HEK293 (cell line): ENCODE data around the gene CTSA.

Source experiments
- CTCF ChIA-PET: fragments of 350-600 bp; formaldehyde crosslinking; extraction: SDS; loops from one replicate; lab custom pipeline; 2021; ENCODE audit warnings: antibody characterized with exemption; lab: Yijun Ruan, JAX
- POLR2A ChIA-PET: fragments of 300-600 bp; formaldehyde crosslinking; extraction: SDS; loops from one replicate; lab custom pipeline; 2020; ENCODE audit warnings: antibody characterized with exemption, inconsistent platforms; lab: Yijun Ruan, JAX
- H3K27ac ChIP-seq: fragments of 200-500 bp; sonication (Bioruptor generic); 2 replicates; pipeline ENCODE4 v1.5.1; 2014; ENCODE audit warnings: low read depth, low read length, control low read depth, inconsistent platforms; ENCODE audit errors: extremely low read depth
- H3K36me3 ChIP-seq, 2 experiments: fragments of 200-500 bp in 1 of 2; sonication (Bioruptor generic) in 1 of 2; 1 replicate in 1 of 2; 2 replicates in 1 of 2; pipeline ENCODE4 v1.5.1; 2014 to 2017; ENCODE audit warnings: inconsistent platforms in 2 of 2, low read length in 2 of 2; ENCODE audit not compliant: control insufficient read depth in 2 of 2, insufficient read depth in 1 of 2
- H3K4me1 ChIP-seq: fragments of 200-500 bp; sonication (Bioruptor generic); 2 replicates; pipeline ENCODE4 v1.5.1; 2014; ENCODE audit warnings: mild to moderate bottlenecking, low read length, inconsistent platforms; ENCODE audit not compliant: control insufficient read depth, insufficient read depth
- H3K4me3 ChIP-seq: 2 replicates; pipeline ENCODE4 v1.5.1; 2011; ENCODE audit warnings: low read depth, mild to moderate bottlenecking, control low read depth, low read length, moderate library complexity
- H3K9me3 ChIP-seq: fragments of 200-500 bp; sonication (Bioruptor generic); 2 replicates; pipeline ENCODE4 v1.5.1; 2014; ENCODE audit warnings: low read depth, low read length, inconsistent platforms; ENCODE audit not compliant: control insufficient read depth, insufficient read depth
- BCL11B ChIP-seq: fragments of 450-650 bp; formaldehyde crosslinking; IDR thresholded peaks from 2 replicates; pipeline ENCODE4 v1.5.1; 2016; ENCODE audit warnings: low read depth, missing biosample characterization, missing genetic modification characterization
- GLIS2 ChIP-seq: fragments of 450-650 bp; formaldehyde crosslinking; IDR thresholded peaks from 2 replicates; pipeline ENCODE4 v1.5.1; 2016; ENCODE audit warnings: missing biosample characterization, missing genetic modification characterization
- KLF16 ChIP-seq: fragments of 450-650 bp; formaldehyde crosslinking; IDR thresholded peaks from 2 replicates; pipeline ENCODE4 v1.5.1; 2017; ENCODE audit warnings: missing biosample characterization, missing genetic modification characterization
- ZBTB1 ChIP-seq: fragments of 450-650 bp; formaldehyde crosslinking; IDR thresholded peaks from 2 replicates; pipeline ENCODE4 v1.5.1; 2016; ENCODE audit warnings: missing biosample characterization, missing genetic modification characterization
- ZBTB7A ChIP-seq: fragments of 450-650 bp; formaldehyde crosslinking; IDR thresholded peaks from 2 replicates; pipeline ENCODE4 v1.5.1; 2016; ENCODE audit warnings: low read depth, missing biosample characterization, missing genetic modification characterization
- ZEB2 ChIP-seq: fragments of 450-650 bp; formaldehyde crosslinking; IDR thresholded peaks from 2 replicates; pipeline ENCODE4 v1.5.1; 2016; ENCODE audit warnings: missing biosample characterization, missing genetic modification characterization
- ZNF140 ChIP-seq: fragments of 450-650 bp; formaldehyde crosslinking; IDR thresholded peaks from 2 replicates; pipeline ENCODE4 v1.5.1; 2016; ENCODE audit warnings: missing biosample characterization, missing genetic modification characterization
- ZNF157 ChIP-seq: fragments of 450-650 bp; formaldehyde crosslinking; IDR thresholded peaks from 2 replicates; pipeline ENCODE4 v1.5.1; 2016; ENCODE audit warnings: missing biosample characterization, missing genetic modification characterization
- ZNF2 ChIP-seq: fragments of 450-650 bp; formaldehyde crosslinking; IDR thresholded peaks from 2 replicates; pipeline ENCODE4 v1.5.1; 2016; ENCODE audit warnings: missing biosample characterization, missing genetic modification characterization
- ZNF335 ChIP-seq: fragments of 450-650 bp; formaldehyde crosslinking; conservative IDR thresholded peaks from 2 replicates; pipeline ENCODE4 v1.5.1; 2016; ENCODE audit warnings: missing biosample characterization, missing genetic modification characterization
- ZNF404 ChIP-seq: fragments of 450-650 bp; formaldehyde crosslinking; IDR thresholded peaks from 2 replicates; pipeline ENCODE4 v1.5.1; 2017; ENCODE audit warnings: missing biosample characterization, missing genetic modification characterization
- ZNF514 ChIP-seq: fragments of 450-650 bp; formaldehyde crosslinking; IDR thresholded peaks from 2 replicates; pipeline ENCODE4 v1.5.1; 2016; ENCODE audit warnings: missing biosample characterization, missing genetic modification characterization
- ZNF530 ChIP-seq: fragments of 450-650 bp; formaldehyde crosslinking; IDR thresholded peaks from 2 replicates; pipeline ENCODE4 v1.5.1; 2016; ENCODE audit warnings: low read depth, missing biosample characterization, missing genetic modification characterization
- ZNF549 ChIP-seq: fragments of 450-650 bp; IDR thresholded peaks from 2 replicates; pipeline ENCODE4 v1.5.1; 2018; ENCODE audit warnings: missing biosample characterization, missing genetic modification characterization, mild to moderate bottlenecking, inconsistent platforms, moderate library complexity
- ZNF623 ChIP-seq: fragments of 450-650 bp; formaldehyde crosslinking; IDR thresholded peaks from 2 replicates; pipeline ENCODE4 v1.5.1; 2016; ENCODE audit warnings: missing biosample characterization, missing genetic modification characterization
- ZNF626 ChIP-seq: fragments of 450-650 bp; sonication (Bioruptor Pico); formaldehyde crosslinking; IDR thresholded peaks from 2 replicates; pipeline ENCODE4 v1.5.1; 2018; ENCODE audit warnings: missing biosample characterization, missing genetic modification characterization, inconsistent platforms
- ZNF76 ChIP-seq: fragments of 450-650 bp; formaldehyde crosslinking; IDR thresholded peaks from 2 replicates; pipeline ENCODE4; 2016; ENCODE audit warnings: low read depth, missing biosample characterization, missing genetic modification characterization, borderline replicate concordance
- ZNF792 ChIP-seq: fragments of 450-650 bp; formaldehyde crosslinking; IDR thresholded peaks from 2 replicates; pipeline ENCODE4 v1.5.1; 2016; ENCODE audit warnings: missing biosample characterization, missing genetic modification characterization
- TF ChIP-seq, protein P1 (sequence below): fragments of 450-650 bp; formaldehyde crosslinking; IDR thresholded peaks from 2 replicates; pipeline ENCODE4 v1.5.1; 2016; ENCODE audit warnings: missing biosample characterization, missing genetic modification characterization
- TF ChIP-seq, protein P2 (sequence below): fragments of 450-650 bp; formaldehyde crosslinking; IDR thresholded peaks from 2 replicates; pipeline ENCODE4 v1.5.1; 2016; ENCODE audit warnings: missing biosample characterization, missing genetic modification characterization
- TF ChIP-seq, protein P3 (sequence below): fragments of 450-650 bp; formaldehyde crosslinking; IDR thresholded peaks from 2 replicates; pipeline ENCODE4 v1.5.1; 2016; ENCODE audit warnings: missing biosample characterization, missing genetic modification characterization
- TF ChIP-seq, protein P4 (sequence below): fragments of 450-650 bp; formaldehyde crosslinking; IDR thresholded peaks from 2 replicates; pipeline ENCODE4 v1.5.1; 2016; ENCODE audit warnings: missing biosample characterization, missing genetic modification characterization
- TF ChIP-seq, protein P5 (sequence below): sonication (generic); formaldehyde crosslinking; IDR thresholded peaks from 2 replicates; pipeline ENCODE4 v1.8.1; 2022; ENCODE audit warnings: mild to moderate bottlenecking, moderate library complexity, missing genetic modification reagents
- TF ChIP-seq, protein P6 (sequence below): fragments of 450-650 bp; IDR thresholded peaks from 2 replicates; pipeline ENCODE4 v1.5.1; 2018; ENCODE audit warnings: missing biosample characterization, missing genetic modification characterization

Gene CTSA

DNA sequence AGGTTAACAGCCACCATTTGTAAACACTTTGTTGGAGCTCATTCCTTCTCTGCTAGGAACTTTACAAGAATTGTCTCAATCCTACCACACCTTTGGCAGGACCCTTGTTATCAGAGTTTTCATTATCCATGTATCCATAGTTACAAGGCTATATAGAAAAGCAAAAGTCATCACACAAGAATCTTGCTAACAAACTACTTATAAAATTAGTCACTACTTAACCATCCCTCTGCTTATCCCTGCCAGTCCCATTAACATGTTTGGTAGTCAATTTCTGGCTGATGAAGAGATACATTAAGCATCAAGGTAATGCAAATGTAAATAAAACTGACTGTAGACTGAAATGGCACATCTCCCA is 23.3 kb upstream of the CTSA start:
- TF ChIP-seq BCL11B (tag by site-specific recombination) (no peak), ZBTB1 (no peak), ZEB2 (no peak), ZNF2 (no peak), ZNF626 (tag by site-specific recombination) (no peak), ZNF530 (tag by site-specific recombination) (no peak), ZNF404 (no peak), ZBTB7A (no peak), ZNF792 (tag by site-specific recombination) (no peak), ZNF140 (tag by site-specific recombination) (no peak), ZNF335 (tag by site-specific recombination) (no peak), GLIS2 (tag by site-specific recombination) (no peak), ZNF514 (tag by site-specific recombination) (no peak), ZNF549 (tag by site-specific recombination) (no peak), ZNF623 (tag by site-specific recombination) (no peak), ZNF76 (tag by site-specific recombination) (no peak)
- TF ChIP-seq, protein P1, sequence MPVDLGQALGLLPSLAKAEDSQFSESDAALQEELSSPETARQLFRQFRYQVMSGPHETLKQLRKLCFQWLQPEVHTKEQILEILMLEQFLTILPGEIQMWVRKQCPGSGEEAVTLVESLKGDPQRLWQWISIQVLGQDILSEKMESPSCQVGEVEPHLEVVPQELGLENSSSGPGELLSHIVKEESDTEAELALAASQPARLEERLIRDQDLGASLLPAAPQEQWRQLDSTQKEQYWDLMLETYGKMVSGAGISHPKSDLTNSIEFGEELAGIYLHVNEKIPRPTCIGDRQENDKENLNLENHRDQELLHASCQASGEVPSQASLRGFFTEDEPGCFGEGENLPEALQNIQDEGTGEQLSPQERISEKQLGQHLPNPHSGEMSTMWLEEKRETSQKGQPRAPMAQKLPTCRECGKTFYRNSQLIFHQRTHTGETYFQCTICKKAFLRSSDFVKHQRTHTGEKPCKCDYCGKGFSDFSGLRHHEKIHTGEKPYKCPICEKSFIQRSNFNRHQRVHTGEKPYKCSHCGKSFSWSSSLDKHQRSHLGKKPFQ (tag by site-specific recombination) = no peak
- TF ChIP-seq, protein P2, sequence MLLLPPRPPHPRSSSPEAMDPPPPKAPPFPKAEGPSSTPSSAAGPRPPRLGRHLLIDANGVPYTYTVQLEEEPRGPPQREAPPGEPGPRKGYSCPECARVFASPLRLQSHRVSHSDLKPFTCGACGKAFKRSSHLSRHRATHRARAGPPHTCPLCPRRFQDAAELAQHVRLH (tag by site-specific recombination) = no peak
- TF ChIP-seq, protein P3, sequence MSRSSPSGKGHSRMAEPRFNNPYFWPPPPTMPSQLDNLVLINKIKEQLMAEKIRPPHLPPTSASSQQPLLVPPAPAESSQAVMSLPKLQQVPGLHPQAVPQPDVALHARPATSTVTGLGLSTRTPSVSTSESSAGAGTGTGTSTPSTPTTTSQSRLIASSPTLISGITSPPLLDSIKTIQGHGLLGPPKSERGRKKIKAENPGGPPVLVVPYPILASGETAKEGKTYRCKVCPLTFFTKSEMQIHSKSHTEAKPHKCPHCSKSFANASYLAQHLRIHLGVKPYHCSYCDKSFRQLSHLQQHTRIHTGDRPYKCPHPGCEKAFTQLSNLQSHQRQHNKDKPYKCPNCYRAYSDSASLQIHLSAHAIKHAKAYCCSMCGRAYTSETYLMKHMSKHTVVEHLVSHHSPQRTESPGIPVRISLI (tag by site-specific recombination) = no peak
- H3K27ac ChIP-seq = no peak overlapping the region

DNA sequence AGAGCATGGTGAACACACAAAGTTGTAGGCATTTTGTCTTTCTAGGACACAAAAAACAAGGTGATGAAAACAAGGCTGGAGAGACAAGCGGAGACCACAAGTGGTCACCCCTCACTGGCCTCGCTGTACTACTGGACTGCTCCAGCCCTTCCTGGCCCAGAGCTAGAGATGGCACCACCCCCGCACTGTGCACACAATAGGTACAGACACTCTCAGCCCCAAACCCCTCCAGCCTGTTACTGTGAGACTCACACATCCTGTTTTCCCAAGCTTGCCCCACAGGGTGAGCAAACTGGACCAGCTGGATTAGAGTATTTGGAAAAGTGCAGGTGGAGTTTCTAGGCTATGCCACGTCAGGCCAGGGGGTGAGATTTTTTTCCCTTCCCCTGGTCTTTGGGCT is 18.5 kb upstream of the CTSA start:
- ChIA-PET POLR2A (interaction anchor here (1.8 kb wide), 1 partner anchor 8 kb away, joined by 6 read pairs; the partner anchor contains the start of gene ZSWIM1), CTCF (no interaction called here)
- peaks cover 0 to 17% of the 10 kb centered on the region in 2 experiments; a peak in 2 of 3 replicates for H3K36me3 ChIP-seq
- TF ChIP-seq, protein P4, sequence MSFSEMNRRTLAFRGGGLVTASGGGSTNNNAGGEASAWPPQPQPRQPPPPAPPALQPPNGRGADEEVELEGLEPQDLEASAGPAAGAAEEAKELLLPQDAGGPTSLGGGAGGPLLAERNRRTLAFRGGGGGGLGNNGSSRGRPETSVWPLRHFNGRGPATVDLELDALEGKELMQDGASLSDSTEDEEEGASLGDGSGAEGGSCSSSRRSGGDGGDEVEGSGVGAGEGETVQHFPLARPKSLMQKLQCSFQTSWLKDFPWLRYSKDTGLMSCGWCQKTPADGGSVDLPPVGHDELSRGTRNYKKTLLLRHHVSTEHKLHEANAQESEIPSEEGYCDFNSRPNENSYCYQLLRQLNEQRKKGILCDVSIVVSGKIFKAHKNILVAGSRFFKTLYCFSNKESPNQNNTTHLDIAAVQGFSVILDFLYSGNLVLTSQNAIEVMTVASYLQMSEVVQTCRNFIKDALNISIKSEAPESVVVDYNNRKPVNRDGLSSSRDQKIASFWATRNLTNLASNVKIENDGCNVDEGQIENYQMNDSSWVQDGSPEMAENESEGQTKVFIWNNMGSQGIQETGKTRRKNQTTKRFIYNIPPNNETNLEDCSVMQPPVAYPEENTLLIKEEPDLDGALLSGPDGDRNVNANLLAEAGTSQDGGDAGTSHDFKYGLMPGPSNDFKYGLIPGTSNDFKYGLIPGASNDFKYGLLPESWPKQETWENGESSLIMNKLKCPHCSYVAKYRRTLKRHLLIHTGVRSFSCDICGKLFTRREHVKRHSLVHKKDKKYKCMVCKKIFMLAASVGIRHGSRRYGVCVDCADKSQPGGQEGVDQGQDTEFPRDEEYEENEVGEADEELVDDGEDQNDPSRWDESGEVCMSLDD = no peak
- TF ChIP-seq, protein P5, sequence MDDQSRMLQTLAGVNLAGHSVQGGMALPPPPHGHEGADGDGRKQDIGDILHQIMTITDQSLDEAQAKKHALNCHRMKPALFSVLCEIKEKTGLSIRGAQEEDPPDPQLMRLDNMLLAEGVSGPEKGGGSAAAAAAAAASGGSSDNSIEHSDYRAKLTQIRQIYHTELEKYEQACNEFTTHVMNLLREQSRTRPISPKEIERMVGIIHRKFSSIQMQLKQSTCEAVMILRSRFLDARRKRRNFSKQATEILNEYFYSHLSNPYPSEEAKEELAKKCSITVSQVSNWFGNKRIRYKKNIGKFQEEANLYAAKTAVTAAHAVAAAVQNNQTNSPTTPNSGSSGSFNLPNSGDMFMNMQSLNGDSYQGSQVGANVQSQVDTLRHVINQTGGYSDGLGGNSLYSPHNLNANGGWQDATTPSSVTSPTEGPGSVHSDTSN = no peak
- TF ChIP-seq, protein P6, sequence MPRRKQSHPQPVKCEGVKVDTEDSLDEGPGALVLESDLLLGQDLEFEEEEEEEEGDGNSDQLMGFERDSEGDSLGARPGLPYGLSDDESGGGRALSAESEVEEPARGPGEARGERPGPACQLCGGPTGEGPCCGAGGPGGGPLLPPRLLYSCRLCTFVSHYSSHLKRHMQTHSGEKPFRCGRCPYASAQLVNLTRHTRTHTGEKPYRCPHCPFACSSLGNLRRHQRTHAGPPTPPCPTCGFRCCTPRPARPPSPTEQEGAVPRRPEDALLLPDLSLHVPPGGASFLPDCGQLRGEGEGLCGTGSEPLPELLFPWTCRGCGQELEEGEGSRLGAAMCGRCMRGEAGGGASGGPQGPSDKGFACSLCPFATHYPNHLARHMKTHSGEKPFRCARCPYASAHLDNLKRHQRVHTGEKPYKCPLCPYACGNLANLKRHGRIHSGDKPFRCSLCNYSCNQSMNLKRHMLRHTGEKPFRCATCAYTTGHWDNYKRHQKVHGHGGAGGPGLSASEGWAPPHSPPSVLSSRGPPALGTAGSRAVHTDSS = no peak
- TF ChIP-seq ZNF157 (tag by site-specific recombination) (no peak), KLF16 (tag by site-specific recombination) (no peak)
- TF ChIP-seq, protein P2 (tag by site-specific recombination) = no peak

More for the DNA sequence above, 23.3 kb upstream of the CTSA start:
- ChIA-PET POLR2A (no interaction called here), CTCF (interaction anchor here (0.6 kb wide), 2 partner anchors 18 to 818 kb away, joined by 3 read pairs; no protein-coding TSS in a partner anchor)
- peaks cover 0 to 5% of the 10 kb centered on the region in 2 experiments; a peak in 2 of 3 replicates for H3K36me3 ChIP-seq
- no peak overlapping the region for H3K4me3 ChIP-seq
- H3K9me3 ChIP-seq = no peaks in the 10 kb centered on the region
- no peaks in the 10 kb centered on the region for H3K4me1 ChIP-seq

More for the DNA sequence above, 18.5 kb upstream of the CTSA start:
- no peak overlapping the region for H3K4me3 ChIP-seq
- no peaks in the 10 kb centered on the region for H3K4me1 ChIP-seq
- H3K27ac ChIP-seq = no peak overlapping the region
- no peaks in the 10 kb centered on the region for H3K9me3 ChIP-seq
